ENCODE results near the gene KRT4. TPM values are rescaled to one million over a fixed set of nuclear protein-coding genes. Genes with fewer than 3 reads are reported as not detected.

Gene KRT4
- total RNA-seq, 4 donors from 2014 or later, result 3.5 to 227 (median 10.8) TPM

DNA sequence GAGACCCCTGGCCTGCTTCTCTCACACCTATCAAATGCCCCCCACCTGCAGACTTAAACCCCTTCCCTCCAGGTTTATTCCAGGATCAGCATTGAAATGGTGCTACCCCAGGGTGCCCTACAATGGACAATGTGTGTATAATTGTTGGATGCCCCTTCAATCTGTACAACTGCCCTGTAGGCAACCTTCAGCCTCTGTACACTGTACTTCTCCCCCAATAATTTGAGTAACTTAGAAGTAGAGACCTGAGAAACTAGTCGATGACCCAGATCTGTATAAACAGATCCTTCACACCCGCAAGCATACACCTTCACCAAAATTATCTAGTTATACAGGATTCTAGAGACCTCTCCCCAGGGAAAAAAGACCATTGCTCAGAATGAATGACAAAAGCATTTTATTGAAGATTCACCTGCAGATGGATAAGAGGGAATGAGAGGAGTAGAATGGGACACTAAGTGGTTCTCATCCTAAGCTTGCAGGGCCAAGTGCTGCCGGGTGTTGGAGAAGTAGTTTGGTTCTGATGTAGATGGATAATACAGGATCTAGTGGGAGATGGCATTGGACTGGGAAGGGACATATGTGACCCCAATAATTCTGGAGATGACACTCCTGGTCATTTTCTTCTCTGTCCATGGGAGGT is 7.6 kb downstream of the KRT4 start:
- H3K4me3 ChIP-seq, result no peak overlapping the region
- H3K27me3 ChIP-seq, result peaks cover 7% of the 10 kb centered on the region
- no peaks in the 10 kb centered on the region for H3K36me3 ChIP-seq
- H3K4me1 ChIP-seq, result no peaks in the 10 kb centered on the region
- H3K9me3 ChIP-seq, result no peaks in the 10 kb centered on the region
- TF ChIP-seq POLR2A (IDR thresholded peaks at IDR 0.05) (no peak), POLR2AphosphoS5 (IDR thresholded peaks at IDR 0.05) (no peak), CTCF (IDR thresholded peaks at IDR 0.05) (no peak), EP300 (IDR thresholded peaks at IDR 0.05) (no peak)
- WGBS, 2 donors (ENCODE audit: low coverage in 1 of 2), result 80 to 96% methylated on average over 1 to 3 of the region's 3 CpGs
- H3K27ac ChIP-seq, result no peak overlapping the region
- no peak for ATAC-seq

GRCh38 chr12:52805739-52806138 is 8.2 kb downstream of the KRT4 start:
- WGBS, 2 donors (ENCODE audit: low coverage in 1 of 2), result 86 to 100% methylated on average over 1 to 2 of the region's 3 CpGs
- ATAC-seq, result no peak
- no peak for TF ChIP-seq POLR2A (IDR thresholded peaks at IDR 0.05)
- H3K4me1 ChIP-seq, result peaks cover 0 to 4% (median 0%) of the 10 kb centered on the region in 3 donors
- H3K27ac ChIP-seq, result no peak overlapping the region
- no peaks in the 10 kb centered on the region for H3K9me3 ChIP-seq
- no peaks in the 10 kb centered on the region for H3K36me3 ChIP-seq
- peaks cover 7% of the 10 kb centered on the region for H3K27me3 ChIP-seq
- H3K4me3 ChIP-seq, result no peak overlapping the region

- no peaks in the 10 kb centered on the region for H3K9me3 ChIP-seq
- no peak overlapping the region for H3K4me3 ChIP-seq
- WGBS, 2 donors (ENCODE audit: low coverage in 1 of 2), result 0% methylated on average over 1 of the region's 1 CpG; no CpG with 5 or more reads in 1 of the 2 donors
- no peaks in the 10 kb centered on the region for H3K36me3 ChIP-seq
- H3K27ac ChIP-seq, result no peak overlapping the region
- peaks cover 7% of the 10 kb centered on the region for H3K27me3 ChIP-seq
- peaks cover 0 to 9% (median 0%) of the 10 kb centered on the region in 3 donors for H3K4me1 ChIP-seq
- no peak for ATAC-seq
- no peak for TF ChIP-seq EP300 (IDR thresholded peaks at IDR 0.05)
- no peak for TF ChIP-seq POLR2AphosphoS5 (IDR thresholded peaks at IDR 0.05)
- no peak for TF ChIP-seq CTCF (IDR thresholded peaks at IDR 0.05)
- no peak for TF ChIP-seq POLR2A (IDR thresholded peaks at IDR 0.05)
These were observed 8.9 kb downstream of the KRT4 start for GRCh38 chr12:52805000-52805399.

GRCh38 chr12:52802442-52802841 is 11.5 kb downstream of the KRT4 start:
- Histone ChIP-seq H3K9me3 (no peaks in the 10 kb centered on the region), H3K4me3 (no peak overlapping the region), H3K27ac (no peak overlapping the region), H3K27me3 (no peaks in the 10 kb centered on the region), H3K36me3 (no peaks in the 10 kb centered on the region), H3K4me1 (peaks cover 0 to 9% (median 0%) of the 10 kb centered on the region in 3 donors)
- 74 to 79% methylated on average over 2 to 6 of the region's 6 CpGs for WGBS, 2 donors (ENCODE audit: low coverage in 1 of 2)
- TF ChIP-seq EP300 (IDR thresholded peaks at IDR 0.05) (no peak), CTCF (IDR thresholded peaks at IDR 0.05) (no peak), POLR2A (IDR thresholded peaks at IDR 0.05) (no peak), POLR2AphosphoS5 (IDR thresholded peaks at IDR 0.05) (no peak)
- no peak for ATAC-seq

- no peaks in the 10 kb centered on the region for H3K36me3 ChIP-seq
- no peaks in the 10 kb centered on the region for H3K27me3 ChIP-seq
- no peaks in the 10 kb centered on the region for H3K9me3 ChIP-seq
- no peak overlapping the region for H3K27ac ChIP-seq
- no peak for TF ChIP-seq EP300 (IDR thresholded peaks at IDR 0.05)
- no peak for TF ChIP-seq POLR2AphosphoS5 (IDR thresholded peaks at IDR 0.05)
- no peak for TF ChIP-seq POLR2A (IDR thresholded peaks at IDR 0.05)
- H3K4me1 ChIP-seq, result peaks cover 0 to 9% (median 0%) of the 10 kb centered on the region in 3 donors
- 61 to 100% methylated on average over 1 to 3 of the region's 3 CpGs for WGBS, 2 donors (ENCODE audit: low coverage in 1 of 2)
- ATAC-seq, result no peak
- H3K4me3 ChIP-seq, result no peak overlapping the region
These were observed 12.1 kb downstream of the KRT4 start for GRCh38 chr12:52801773-52802172.

DNA sequence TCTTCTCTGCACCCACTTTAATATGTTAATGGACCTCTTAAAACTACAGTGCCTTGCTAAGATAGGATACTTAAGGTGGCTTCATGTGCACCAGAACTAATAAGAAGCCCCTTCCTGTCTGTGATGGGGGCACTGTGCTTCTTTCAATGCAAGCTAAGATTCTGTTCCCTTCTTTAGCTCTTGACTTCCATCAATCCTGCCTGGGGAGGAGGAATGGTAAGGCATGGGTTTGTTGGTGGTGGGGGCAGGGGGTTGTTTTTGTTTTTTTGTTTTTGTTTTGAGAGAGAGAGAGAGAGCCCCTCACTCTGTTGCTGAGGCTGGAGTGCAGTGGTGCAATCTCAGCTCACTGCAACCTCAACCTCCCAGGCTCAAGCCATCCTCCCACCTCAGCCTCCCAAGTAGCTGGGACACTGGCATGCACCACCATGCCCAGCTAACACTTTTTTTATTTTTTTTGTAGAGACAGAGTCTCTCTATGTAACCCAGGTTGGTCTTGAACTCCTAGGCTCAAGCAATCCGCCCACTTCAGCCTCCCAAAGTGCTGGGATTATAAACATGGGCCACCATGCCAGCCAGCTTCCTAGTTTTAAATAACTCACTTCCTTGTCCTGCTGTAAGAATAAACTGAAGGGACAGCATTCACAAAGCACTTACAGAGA is 13.5 kb downstream of the KRT4 start:
- TF ChIP-seq POLR2A (IDR thresholded peaks at IDR 0.05), result no peak
- TF ChIP-seq CTCF (IDR thresholded peaks at IDR 0.05), result no peak
- no peak for TF ChIP-seq POLR2AphosphoS5 (IDR thresholded peaks at IDR 0.05)
- no peak for TF ChIP-seq EP300 (IDR thresholded peaks at IDR 0.05)
- H3K4me3 ChIP-seq, result no peak overlapping the region

More for the DNA sequence above, 13.5 kb downstream of the KRT4 start:
- Histone ChIP-seq H3K27me3 (peaks cover 2% of the 10 kb centered on the region), H3K36me3 (no peaks in the 10 kb centered on the region), H3K9me3 (no peaks in the 10 kb centered on the region), H3K27ac (no peak overlapping the region), H3K4me1 (peaks cover 0 to 9% (median 0%) of the 10 kb centered on the region in 3 donors)
- no peak for ATAC-seq
- WGBS, 2 donors (ENCODE audit: low coverage in 1 of 2), result 38% methylated on average over 1 of the region's 1 CpG; no CpG with 5 or more reads in 1 of the 2 donors

All from gastroesophageal sphincter (tissue), 4 donors.